ENCODE measurements around the gene CKMT2. TPM values are rescaled to one million over a fixed set of nuclear protein-coding genes. Genes with fewer than 3 reads are reported as not detected.

Gene CKMT2
- total RNA-seq (2022; extraction: Qiagen RNA extraction; ENCODE audit: low read depth): not detected in 5 replicates

DNA sequence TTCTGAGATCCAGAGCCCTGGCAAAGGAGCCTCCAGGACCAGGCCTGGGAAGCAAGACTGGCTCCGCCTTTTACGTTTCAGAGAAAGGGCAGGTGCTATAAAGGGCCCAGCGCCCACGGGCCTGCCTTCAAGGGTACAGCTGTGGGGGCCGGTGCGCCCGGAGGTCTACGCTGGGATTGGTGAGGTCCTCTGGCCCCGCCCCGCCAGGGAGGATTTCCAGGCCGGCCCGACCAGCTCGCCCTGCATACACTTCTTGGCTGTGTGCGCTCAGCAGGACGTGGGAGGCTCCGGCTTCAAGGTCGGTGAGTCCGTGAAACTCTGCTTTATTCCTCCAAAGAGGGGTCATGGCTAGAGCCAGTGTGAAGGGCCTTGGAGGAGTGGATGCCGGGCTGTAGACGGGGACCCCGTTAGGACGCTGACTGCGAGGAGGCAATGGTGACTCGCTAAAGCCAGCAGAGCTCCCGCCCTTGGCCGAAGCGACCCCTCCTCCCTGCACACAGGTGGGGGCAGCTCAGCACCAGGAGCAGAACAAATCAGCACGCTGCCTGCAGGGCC, at the start of gene CKMT2:
Gene CKMT2, plus strand, starts transcription at position 243 of the 555 bp plus-strand sequence. CDS start 17,811 bp downstream, outside the sequence.

DNA sequence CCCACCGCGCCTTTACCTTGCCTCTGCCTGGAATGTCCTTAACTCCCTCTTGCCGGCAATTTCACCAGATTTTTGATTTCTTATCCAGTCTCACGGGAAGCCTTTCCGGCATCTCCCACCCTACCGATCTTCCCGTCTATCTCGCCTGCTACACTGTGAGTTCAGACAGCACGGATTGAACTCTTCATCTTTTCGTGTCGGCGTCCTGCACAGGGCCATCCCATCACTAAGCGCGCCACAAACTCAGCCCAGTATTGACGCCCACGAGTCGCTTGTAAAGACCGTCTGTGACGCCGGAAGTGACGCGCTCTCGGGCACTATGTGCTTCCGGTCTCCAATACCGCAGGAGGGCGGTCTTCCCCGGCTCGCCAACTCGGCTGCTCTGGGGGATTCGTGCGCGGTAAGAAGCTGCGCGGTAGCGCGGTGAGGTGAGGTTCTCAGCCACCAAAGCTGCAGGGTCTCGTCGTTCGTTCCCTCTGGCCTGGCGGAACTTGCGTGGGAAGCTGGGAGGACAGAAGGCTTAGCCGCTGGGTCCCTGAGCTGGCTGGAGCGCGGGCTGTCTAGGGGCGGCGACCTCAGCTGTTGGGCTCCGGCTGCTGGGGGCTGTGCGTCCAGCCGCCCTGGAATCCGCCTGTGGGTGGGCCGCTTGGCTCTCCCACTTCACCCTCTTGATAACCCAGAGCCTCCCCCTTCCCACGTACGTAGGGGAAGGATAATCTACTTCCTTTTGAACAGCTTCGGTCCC, 68.3 kb downstream of the CKMT2 start, which contains the start of gene ZCCHC9:
Gene ZCCHC9, plus strand, starts transcription at position 317 of the 745 bp plus-strand sequence. CDS start 3,171 bp downstream, outside the sequence.

Other genes with a start within 250 kb of the CKMT2 start
- 26.5 to 29.1 TPM (median 27.2 TPM) in 5 replicates for gene ZCCHC9, start 68.3 kb downstream of the CKMT2 start, total RNA-seq (2022; extraction: Qiagen RNA extraction; ENCODE audit: low read depth)
- 0.07 to 0.08 TPM in 2 of 5 replicates, not detected in the others for gene ACOT12, start 160.8 kb downstream of the CKMT2 start, total RNA-seq (2022; extraction: Qiagen RNA extraction; ENCODE audit: low read depth)